ENCODE results near the gene DLGAP1.
"Not testable (repeated sequence)": the region's sequence is repeated elsewhere in the genome, so short reads cannot be mapped to it uniquely, and the experiment has no call there.

The DLGAP1 gene

GRCh38 chr18:3610188-3610708, 844.9 kb downstream of the DLGAP1 start:
- TF ChIP-seq TARDBP (IDR thresholded peaks at IDR 0.05) (no peak), ZNF384 (IDR thresholded peaks at IDR 0.05) (no peak), ARNT (IDR thresholded peaks at IDR 0.05) (no peak), LEF1 (IDR thresholded peaks at IDR 0.05; ENCODE audit: borderline replicate concordance) (no peak), ELF4 (IDR thresholded peaks at IDR 0.05) (no peak), BHLHE40 (IDR thresholded peaks at IDR 0.05; ENCODE audit: borderline replicate concordance) (no peak), HDGF (IDR thresholded peaks at IDR 0.05; ENCODE audit: borderline replicate concordance) (no peak), NFRKB (IDR thresholded peaks at IDR 0.05) (no peak), CTBP1 (IDR thresholded peaks at IDR 0.05; ENCODE audit: borderline replicate concordance) (no peak), SUZ12 (IDR thresholded peaks at IDR 0.05) (no peak), L3MBTL2 (conservative IDR thresholded peaks at IDR 0.05) (no peak)
- TF ChIP-seq, protein P1, sequence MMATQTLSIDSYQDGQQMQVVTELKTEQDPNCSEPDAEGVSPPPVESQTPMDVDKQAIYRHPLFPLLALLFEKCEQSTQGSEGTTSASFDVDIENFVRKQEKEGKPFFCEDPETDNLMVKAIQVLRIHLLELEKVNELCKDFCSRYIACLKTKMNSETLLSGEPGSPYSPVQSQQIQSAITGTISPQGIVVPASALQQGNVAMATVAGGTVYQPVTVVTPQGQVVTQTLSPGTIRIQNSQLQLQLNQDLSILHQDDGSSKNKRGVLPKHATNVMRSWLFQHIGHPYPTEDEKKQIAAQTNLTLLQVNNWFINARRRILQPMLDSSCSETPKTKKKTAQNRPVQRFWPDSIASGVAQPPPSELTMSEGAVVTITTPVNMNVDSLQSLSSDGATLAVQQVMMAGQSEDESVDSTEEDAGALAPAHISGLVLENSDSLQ (IDR thresholded peaks at IDR 0.05): no peak
- ChIA-PET POLR2A (no interaction called here), CTCF (no interaction called here)
- no peak for DNase-seq (ENCODE audit: extremely low spot score)

DNA sequence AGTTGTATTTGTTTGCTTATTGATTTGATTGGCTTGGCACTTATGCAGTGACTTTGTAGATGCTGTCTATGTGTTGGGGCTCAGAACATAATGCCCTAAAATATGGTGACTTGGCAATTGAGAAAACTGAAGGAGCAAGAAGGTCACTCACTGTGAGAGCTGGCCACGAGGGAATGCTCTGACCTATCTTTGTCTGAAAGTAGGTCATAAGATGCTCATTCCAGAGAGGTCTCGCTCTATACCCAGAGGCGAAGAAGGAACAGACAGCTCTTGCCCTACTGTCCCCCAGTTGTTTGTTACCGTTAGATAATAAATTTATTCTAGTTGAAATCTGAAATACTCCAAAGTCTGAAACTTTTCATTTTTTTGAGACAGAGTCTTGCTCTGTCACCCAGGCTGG, 846.6 kb downstream of the DLGAP1 start:
- POLR2A ChIA-PET: no interaction called here

DNA sequence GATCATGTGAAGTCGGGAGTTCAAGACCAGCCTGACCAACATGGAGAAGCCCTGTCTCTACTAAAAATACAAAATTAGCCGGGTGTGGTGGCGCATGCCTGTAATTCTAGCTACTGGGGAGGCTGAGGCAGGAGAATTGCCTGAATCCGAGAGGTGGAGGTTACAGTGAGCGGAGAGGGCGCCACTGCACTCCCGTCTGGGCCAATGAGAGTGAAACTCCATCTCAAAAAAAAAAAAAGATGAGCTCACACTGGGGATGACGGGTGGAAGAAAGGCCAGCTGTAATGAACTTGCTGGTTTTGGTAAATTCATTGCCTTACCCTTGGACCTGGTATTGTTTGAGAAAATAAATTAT, 847.0 kb downstream of the DLGAP1 start:
- POLR2A ChIA-PET; DNase-seq (ENCODE audit: extremely low spot score): not testable (repeated sequence)
- CTCF ChIA-PET: interaction anchor here (0.7 kb wide), 1 partner anchor 396 kb away, joined by 3 read pairs; no protein-coding TSS in a partner anchor

More for the DNA sequence above, 846.6 kb downstream of the DLGAP1 start:
- no peak for DNase-seq (ENCODE audit: extremely low spot score)
- TF ChIP-seq FOXK2 (IDR thresholded peaks at IDR 0.05): no peak
- no peak for TF ChIP-seq CTBP1 (IDR thresholded peaks at IDR 0.05; ENCODE audit: borderline replicate concordance)
- TF ChIP-seq ARNT (IDR thresholded peaks at IDR 0.05): no peak
- TF ChIP-seq ZNF384 (IDR thresholded peaks at IDR 0.05): no peak
- CTCF ChIA-PET: interaction anchor here (0.7 kb wide), 1 partner anchor 396 kb away, joined by 3 read pairs; no protein-coding TSS in a partner anchor

- CTCF ChIA-PET: no interaction called here
- POLR2A ChIA-PET: no interaction called here
- TF ChIP-seq ELF4 (IDR thresholded peaks at IDR 0.05): no peak
- TF ChIP-seq SP1 (IDR thresholded peaks at IDR 0.05): no peak
- no peak for TF ChIP-seq CTBP1 (IDR thresholded peaks at IDR 0.05; ENCODE audit: borderline replicate concordance)
- no peak for TF ChIP-seq FOXK2 (IDR thresholded peaks at IDR 0.05)
- TF ChIP-seq FOXA1 (IDR thresholded peaks at IDR 0.05): no peak
- TF ChIP-seq, protein P1 (IDR thresholded peaks at IDR 0.05): no peak
- no peak for TF ChIP-seq LEF1 (IDR thresholded peaks at IDR 0.05; ENCODE audit: borderline replicate concordance)
- TF ChIP-seq HDGF (IDR thresholded peaks at IDR 0.05; ENCODE audit: borderline replicate concordance): no peak
- no peak for TF ChIP-seq BHLHE40 (IDR thresholded peaks at IDR 0.05; ENCODE audit: borderline replicate concordance)
- TF ChIP-seq L3MBTL2 (conservative IDR thresholded peaks at IDR 0.05): no peak
- TF ChIP-seq ARNT (IDR thresholded peaks at IDR 0.05): no peak
- no peak for TF ChIP-seq ZNF384 (IDR thresholded peaks at IDR 0.05)
- TF ChIP-seq FOXM1 (IDR thresholded peaks at IDR 0.05; ENCODE audit: borderline replicate concordance): no peak
- TF ChIP-seq NFRKB (IDR thresholded peaks at IDR 0.05): no peak
- no peak for TF ChIP-seq SUZ12 (IDR thresholded peaks at IDR 0.05)
- TF ChIP-seq TARDBP (IDR thresholded peaks at IDR 0.05): no peak
- no peak for DNase-seq (ENCODE audit: extremely low spot score)
Measured at GRCh38 chr18:3607309-3608098, 847.6 kb downstream of the DLGAP1 start.

GRCh38 chr18:3606863-3607262, 848.2 kb downstream of the DLGAP1 start:
- DNase-seq (ENCODE audit: extremely low spot score); POLR2A ChIA-PET; CTCF ChIA-PET: not testable (repeated sequence)

DNA sequence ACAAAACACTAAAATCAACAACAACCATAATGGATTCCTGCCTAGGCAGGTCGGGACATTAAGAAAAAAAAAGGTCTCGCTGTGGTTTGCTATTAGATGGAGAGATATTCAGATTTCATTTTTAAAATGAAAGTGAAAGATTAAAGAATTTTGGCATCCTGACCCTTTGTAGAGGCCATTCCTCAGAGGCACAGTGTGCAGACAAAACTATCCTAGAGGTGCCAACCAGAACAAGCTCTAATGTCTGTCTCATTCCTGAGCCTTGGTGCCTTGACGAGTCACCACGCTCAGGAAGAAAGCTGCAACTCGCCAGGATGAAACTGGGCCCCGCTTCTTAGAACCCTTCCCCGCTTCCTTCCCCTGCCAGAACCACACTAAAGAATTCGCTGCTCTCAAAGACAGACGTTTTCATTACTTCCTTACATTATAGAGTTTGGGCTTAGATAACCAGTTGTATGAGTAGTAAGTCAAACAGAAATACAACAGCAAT, 849.1 kb downstream of the DLGAP1 start:
- DNase-seq (ENCODE audit: extremely low spot score): no peak
- ChIA-PET POLR2A (interaction anchor here (1.9 kb wide), 1 partner anchor 11 kb away, joined by 8 read pairs; no protein-coding TSS in a partner anchor), CTCF (no interaction called here)
- TF ChIP-seq TARDBP (IDR thresholded peaks at IDR 0.05) (no peak), FOXK2 (IDR thresholded peaks at IDR 0.05) (no peak), ZNF384 (IDR thresholded peaks at IDR 0.05) (no peak), ELF4 (IDR thresholded peaks at IDR 0.05) (no peak), SUZ12 (IDR thresholded peaks at IDR 0.05) (no peak), ARNT (IDR thresholded peaks at IDR 0.05) (no peak), FOXA1 (IDR thresholded peaks at IDR 0.05) (no peak), LEF1 (IDR thresholded peaks at IDR 0.05; ENCODE audit: borderline replicate concordance) (no peak), L3MBTL2 (conservative IDR thresholded peaks at IDR 0.05) (no peak), BHLHE40 (IDR thresholded peaks at IDR 0.05; ENCODE audit: borderline replicate concordance) (no peak), SP1 (IDR thresholded peaks at IDR 0.05) (no peak), FOXM1 (IDR thresholded peaks at IDR 0.05; ENCODE audit: borderline replicate concordance) (no peak), CTBP1 (IDR thresholded peaks at IDR 0.05; ENCODE audit: borderline replicate concordance) (no peak), NFRKB (IDR thresholded peaks at IDR 0.05) (no peak), HDGF (IDR thresholded peaks at IDR 0.05; ENCODE audit: borderline replicate concordance) (no peak)
- TF ChIP-seq, protein P1 (IDR thresholded peaks at IDR 0.05): no peak
